OCI-LY1 (cell line): ENCODE measurements around the gene RNU1-2.

Source experiments
- H2AFZ ChIP-seq: fragments of 200-600 bp; sonication (generic), shearing (Covaris generic); 2 replicates; pipeline ENCODE4 v1.6.0; 2014; ENCODE audit warnings: antibody characterized with exemption, mild to moderate bottlenecking, low read length
- H3F3A ChIP-seq: fragments of 200-600 bp; sonication (generic), shearing (Covaris generic); 2 replicates; pipeline ENCODE4 v1.6.0; 2014; ENCODE audit warnings: mild to moderate bottlenecking, antibody characterized with exemption, low read length, moderate library complexity; ENCODE audit not compliant: insufficient read depth
- H3K27ac ChIP-seq: fragments of 200-600 bp; sonication (generic); 2 replicates; pipeline ENCODE4 v1.5.1; 2014; ENCODE audit warnings: low read length, mixed run types, mild to moderate bottlenecking, low read depth; ENCODE audit not compliant: poor library complexity, severe bottlenecking
- H3K27me3 ChIP-seq: fragments of 200-600 bp; sonication (generic); 2 replicates; pipeline ENCODE4 v1.6.0; 2014; ENCODE audit warnings: antibody characterized with exemption, mild to moderate bottlenecking, low read length, moderate library complexity; ENCODE audit not compliant: insufficient read depth
- H3K36me3 ChIP-seq: fragments of 200-600 bp; sonication (generic); 2 replicates; pipeline ENCODE4 v1.6.1; 2014; ENCODE audit warnings: mild to moderate bottlenecking, antibody characterized with exemption, low read length, moderate library complexity, mixed read lengths; ENCODE audit not compliant: insufficient read depth
- H3K4me1 ChIP-seq: fragments of 200-600 bp; sonication (generic); 2 replicates; pipeline ENCODE4 v1.5.1; 2014; ENCODE audit warnings: mild to moderate bottlenecking, low read length, moderate library complexity; ENCODE audit not compliant: insufficient read depth, severe bottlenecking
- H3K4me2 ChIP-seq: fragments of 200-600 bp; sonication (generic), shearing (Covaris generic); 2 replicates; pipeline ENCODE4 v1.6.1; 2014; ENCODE audit warnings: low read length
- H3K4me3 ChIP-seq: fragments of 200-600 bp; sonication (generic); 2 replicates; pipeline ENCODE4 v1.5.1; 2014; ENCODE audit warnings: low read length, low read depth, mild to moderate bottlenecking, mixed read lengths; ENCODE audit not compliant: poor library complexity, severe bottlenecking
- H3K79me2 ChIP-seq: fragments of 200-600 bp; shearing (Covaris generic); 2 replicates; pipeline ENCODE4 v1.6.1; 2016; ENCODE audit warnings: mixed run types, low read length, mixed read lengths; ENCODE audit not compliant: insufficient read depth
- H3K9ac ChIP-seq: fragments of 200-600 bp; sonication (generic), shearing (Covaris generic); 2 replicates; pipeline ENCODE4 v1.6.1; 2014; ENCODE audit warnings: mild to moderate bottlenecking, low read length, mixed read lengths
- H3K9me2 ChIP-seq: fragments of 200-600 bp; sonication (generic), shearing (Covaris generic); 2 replicates; pipeline ENCODE4 v1.6.1; 2014; ENCODE audit warnings: low read depth, mild to moderate bottlenecking, low read length, mixed read lengths
- H3K9me3 ChIP-seq: fragments of 200-600 bp; shearing (Covaris generic); 2 replicates; pipeline ENCODE4 v1.6.1; 2014; ENCODE audit warnings: low read length, mixed read lengths
- H4K20me1 ChIP-seq: fragments of 200-600 bp; sonication (generic), shearing (Covaris generic); 2 replicates; pipeline ENCODE4 v1.6.0; 2016; ENCODE audit warnings: mild to moderate bottlenecking, low read length; ENCODE audit not compliant: insufficient read depth
- EZH2 ChIP-seq: fragments of 200-600 bp; sonication (generic), shearing (Covaris generic); IDR thresholded peaks from 2 replicates; pipeline ENCODE4 v1.8.0; 2017; ENCODE audit warnings: borderline replicate concordance, mixed run types, mild to moderate bottlenecking, antibody characterized with exemption, low read length, moderate library complexity, mixed read lengths
- TF ChIP-seq, protein P1 (sequence below): fragments of 200-600 bp; sonication (generic), shearing (Covaris generic); IDR thresholded peaks from 2 replicates; pipeline ENCODE4 v1.5.1; 2017; ENCODE audit warnings: mild to moderate bottlenecking, antibody characterized with exemption, low read length, moderate library complexity, mixed read lengths

RNU1-2 gene

GRCh38 chr1:16922885-16923431 lies 27.2 kb downstream of the RNU1-2 start:
- Histone ChIP-seq H3K4me2 (no peak overlapping the region), H3F3A (no peaks in the 10 kb centered on the region), H2AFZ (no peak overlapping the region), H4K20me1 (no peaks in the 10 kb centered on the region), H3K27me3 (no peaks in the 10 kb centered on the region; the same call in 1 of the 2 replicates), H3K4me3 (no peak overlapping the region), H3K36me3 (no peaks in the 10 kb centered on the region), H3K4me1 (peaks cover 6% of the 10 kb centered on the region), H3K9ac (no peak overlapping the region), H3K79me2 (no peaks in the 10 kb centered on the region), H3K27ac (no peak overlapping the region), H3K9me2 (no peaks in the 10 kb centered on the region), H3K9me3 (no peaks in the 10 kb centered on the region)
- TF ChIP-seq, protein P1, sequence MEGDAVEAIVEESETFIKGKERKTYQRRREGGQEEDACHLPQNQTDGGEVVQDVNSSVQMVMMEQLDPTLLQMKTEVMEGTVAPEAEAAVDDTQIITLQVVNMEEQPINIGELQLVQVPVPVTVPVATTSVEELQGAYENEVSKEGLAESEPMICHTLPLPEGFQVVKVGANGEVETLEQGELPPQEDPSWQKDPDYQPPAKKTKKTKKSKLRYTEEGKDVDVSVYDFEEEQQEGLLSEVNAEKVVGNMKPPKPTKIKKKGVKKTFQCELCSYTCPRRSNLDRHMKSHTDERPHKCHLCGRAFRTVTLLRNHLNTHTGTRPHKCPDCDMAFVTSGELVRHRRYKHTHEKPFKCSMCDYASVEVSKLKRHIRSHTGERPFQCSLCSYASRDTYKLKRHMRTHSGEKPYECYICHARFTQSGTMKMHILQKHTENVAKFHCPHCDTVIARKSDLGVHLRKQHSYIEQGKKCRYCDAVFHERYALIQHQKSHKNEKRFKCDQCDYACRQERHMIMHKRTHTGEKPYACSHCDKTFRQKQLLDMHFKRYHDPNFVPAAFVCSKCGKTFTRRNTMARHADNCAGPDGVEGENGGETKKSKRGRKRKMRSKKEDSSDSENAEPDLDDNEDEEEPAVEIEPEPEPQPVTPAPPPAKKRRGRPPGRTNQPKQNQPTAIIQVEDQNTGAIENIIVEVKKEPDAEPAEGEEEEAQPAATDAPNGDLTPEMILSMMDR: no peak
- no peak for TF ChIP-seq EZH2

- H3K27ac ChIP-seq: no peak overlapping the region
- no peaks in the 10 kb centered on the region for H3K79me2 ChIP-seq
- H3K9ac ChIP-seq: no peak overlapping the region
- no peak overlapping the region for H3K4me3 ChIP-seq
- H3K9me2 ChIP-seq: no peaks in the 10 kb centered on the region
- H3F3A ChIP-seq: no peaks in the 10 kb centered on the region
- H3K9me3 ChIP-seq: no peaks in the 10 kb centered on the region
- no peaks in the 10 kb centered on the region for H3K36me3 ChIP-seq
- H3K27me3 ChIP-seq: no peaks in the 10 kb centered on the region; the same call in 1 of the 2 replicates
- peaks cover 6% of the 10 kb centered on the region for H3K4me1 ChIP-seq
- H3K4me2 ChIP-seq: no peak overlapping the region
- TF ChIP-seq EZH2: no peak
- TF ChIP-seq, protein P1: no peak
- H4K20me1 ChIP-seq: no peaks in the 10 kb centered on the region
- no peak overlapping the region for H2AFZ ChIP-seq
These were observed 28.6 kb downstream of the RNU1-2 start for GRCh38 chr1:16924216-16924918.

GRCh38 chr1:16924919-16925477 lies 29.2 kb downstream of the RNU1-2 start:
- no peak overlapping the region for H2AFZ ChIP-seq
- no peak overlapping the region for H3K4me2 ChIP-seq
- no peaks in the 10 kb centered on the region for H3F3A ChIP-seq
- H3K4me3 ChIP-seq: no peak overlapping the region
- peaks cover 6% of the 10 kb centered on the region for H3K4me1 ChIP-seq
- no peaks in the 10 kb centered on the region for H3K9me2 ChIP-seq
- no peaks in the 10 kb centered on the region; the same call in 1 of the 2 replicates for H3K27me3 ChIP-seq
- H3K9me3 ChIP-seq: no peaks in the 10 kb centered on the region
- no peaks in the 10 kb centered on the region for H3K79me2 ChIP-seq
- no peak overlapping the region for H3K27ac ChIP-seq
- no peak overlapping the region for H3K9ac ChIP-seq
- no peak for TF ChIP-seq EZH2
- TF ChIP-seq, protein P1: no peak
- H3K36me3 ChIP-seq: no peaks in the 10 kb centered on the region
- H4K20me1 ChIP-seq: no peaks in the 10 kb centered on the region
